Limb (tissue), 2 donors: Measurements from ENCODE around the gene HMGB2.

Experiments used
- DNase-seq, 2 donors: peaks; one replicate each; pipeline ENCODE4 v3.0.0-alpha.2; 2016; ENCODE audit errors: extremely low spot score in 2 of 2

Gene HMGB2

DNA sequence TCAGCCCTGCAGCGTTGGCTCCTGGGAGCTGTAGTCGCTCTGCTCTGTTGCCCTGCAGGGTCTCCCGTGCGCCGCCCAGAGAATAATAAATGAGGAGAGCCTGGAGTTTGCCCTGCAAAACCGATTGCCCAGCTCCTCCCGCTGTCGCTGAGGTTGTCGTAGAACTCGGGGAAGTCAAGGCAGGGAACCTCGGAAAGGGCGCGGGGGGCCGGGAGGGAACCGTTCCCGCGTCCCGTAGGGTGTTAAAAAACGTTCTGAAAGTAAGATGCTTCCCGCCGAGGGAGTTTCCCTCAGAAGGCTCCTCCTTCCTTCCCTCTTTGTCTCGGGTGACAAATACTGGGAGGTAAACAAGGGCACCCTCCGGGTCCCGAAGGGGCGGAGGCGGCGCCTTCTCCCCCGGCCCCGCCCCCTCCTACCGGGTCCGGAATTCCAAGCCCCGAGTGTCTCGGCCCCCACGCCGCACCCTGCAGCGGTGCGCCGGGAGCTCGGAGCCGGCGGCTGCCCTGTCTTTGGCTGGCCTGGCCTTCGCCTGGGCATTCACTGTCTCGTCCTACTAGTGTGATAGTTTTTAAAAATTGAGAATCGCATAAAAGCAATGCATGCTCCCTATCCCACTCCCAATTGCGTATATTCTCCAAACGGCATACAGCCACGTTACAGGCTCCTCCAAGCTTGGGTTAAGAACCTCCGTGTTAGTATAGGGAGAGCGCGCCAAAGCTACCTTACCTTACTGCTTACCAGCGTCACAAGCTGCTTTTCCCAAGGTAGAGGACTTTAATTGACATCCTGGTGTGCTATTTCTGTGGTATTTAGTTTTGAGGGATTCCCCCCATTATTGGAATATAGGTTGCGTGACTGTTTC is 964 bp upstream of the HMGB2 start:
- peak; percentile 75 to 83 for DNase-seq

DNA sequence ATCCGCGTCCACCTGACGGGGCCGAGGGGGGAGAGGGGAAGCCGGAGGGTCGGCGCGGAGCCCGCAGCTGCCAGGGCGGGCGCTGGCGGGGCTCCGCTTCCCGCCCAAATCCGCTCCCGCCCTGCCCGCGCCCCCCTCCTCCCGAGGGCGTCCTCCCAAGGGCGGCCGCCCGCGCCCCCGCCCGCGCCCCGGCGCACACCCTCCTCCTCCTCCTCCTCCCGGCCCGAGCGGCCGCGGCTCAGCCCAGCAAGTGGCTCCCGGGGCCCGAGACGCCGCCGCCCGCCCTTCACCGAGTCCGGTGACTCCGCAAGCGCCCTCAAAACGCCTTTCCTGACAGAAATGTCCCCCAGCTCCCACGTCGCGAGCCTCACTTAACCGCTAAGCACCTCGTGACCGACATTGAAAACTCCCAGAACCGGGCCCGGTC is 487 bp downstream of the HMGB2 start:
- DNase-seq = peak; percentile 37 to 79

DNA sequence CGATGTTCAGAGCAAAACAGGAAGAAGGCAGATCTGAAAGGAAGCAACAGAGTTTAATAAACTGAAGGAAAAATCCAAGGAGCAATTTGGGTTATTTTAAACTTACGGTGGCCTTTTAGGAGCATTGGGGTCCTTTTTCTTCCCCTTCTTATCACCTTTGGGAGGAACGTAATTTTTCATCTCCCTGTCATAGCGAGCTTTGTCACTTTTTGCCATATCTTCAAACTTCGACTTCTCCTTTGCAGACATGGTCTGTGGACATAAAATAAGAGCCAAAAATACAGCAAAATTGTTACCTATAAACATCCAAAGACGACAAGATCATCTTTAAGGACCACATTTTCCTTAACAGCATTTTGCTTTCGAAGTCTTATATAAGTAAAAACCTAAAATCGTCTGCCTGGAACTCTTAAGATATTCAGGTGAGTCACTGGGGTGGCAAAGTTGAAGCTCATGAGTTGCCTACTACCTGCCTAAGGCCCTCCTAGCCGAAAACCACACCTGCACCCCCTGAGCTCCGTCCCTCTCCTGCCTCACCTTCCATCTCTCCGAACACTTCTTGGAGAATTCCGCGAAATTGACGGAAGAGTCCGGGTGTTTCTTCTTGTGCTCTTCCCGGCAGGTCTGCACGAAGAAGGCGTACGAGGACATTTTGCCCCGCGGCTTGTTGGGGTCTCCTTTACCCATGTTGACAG is 1.0 kb downstream of the HMGB2 start:
- DNase-seq = no peak

DNA sequence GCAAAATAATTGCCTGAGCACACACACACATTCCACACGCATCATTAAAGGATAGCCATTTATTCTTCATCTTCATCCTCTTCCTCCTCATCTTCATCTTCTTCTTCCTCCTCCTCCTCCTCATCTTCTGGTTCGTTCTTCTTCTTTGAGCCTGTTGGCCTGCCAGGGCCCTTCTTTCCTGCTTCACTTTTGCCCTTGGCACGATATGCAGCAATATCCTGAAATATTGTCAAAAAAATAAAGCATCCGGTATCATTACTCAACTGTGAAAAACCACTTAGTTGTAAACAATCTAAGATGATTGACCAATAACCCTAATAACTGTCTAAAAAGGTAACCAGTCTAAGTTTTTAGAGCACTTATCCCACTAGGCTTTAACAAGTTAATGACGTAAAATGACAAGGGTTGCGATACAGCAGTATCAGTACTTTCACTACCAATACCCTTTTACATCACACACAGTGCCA is 2.1 kb downstream of the HMGB2 start:
- DNase-seq = no peak

DNA sequence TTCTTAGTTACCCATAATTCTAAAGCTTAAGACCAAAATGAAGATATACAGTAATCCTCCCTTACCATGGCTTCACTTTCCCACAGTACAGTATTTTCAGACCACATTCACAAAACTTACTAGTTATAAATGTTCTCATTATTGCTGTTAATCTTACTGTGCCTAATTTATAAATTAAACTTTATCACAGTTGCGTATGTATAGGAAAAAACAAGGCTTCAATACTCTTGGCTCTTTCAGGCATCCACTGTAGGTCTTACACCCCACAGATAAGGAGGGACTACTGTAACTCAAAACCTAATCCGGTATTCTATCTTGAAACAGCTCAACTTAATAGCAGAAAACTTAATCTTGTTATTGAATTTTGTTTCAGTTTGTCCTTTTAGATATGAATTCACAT is 3.6 kb downstream of the HMGB2 start:
- DNase-seq = no peak

DNA sequence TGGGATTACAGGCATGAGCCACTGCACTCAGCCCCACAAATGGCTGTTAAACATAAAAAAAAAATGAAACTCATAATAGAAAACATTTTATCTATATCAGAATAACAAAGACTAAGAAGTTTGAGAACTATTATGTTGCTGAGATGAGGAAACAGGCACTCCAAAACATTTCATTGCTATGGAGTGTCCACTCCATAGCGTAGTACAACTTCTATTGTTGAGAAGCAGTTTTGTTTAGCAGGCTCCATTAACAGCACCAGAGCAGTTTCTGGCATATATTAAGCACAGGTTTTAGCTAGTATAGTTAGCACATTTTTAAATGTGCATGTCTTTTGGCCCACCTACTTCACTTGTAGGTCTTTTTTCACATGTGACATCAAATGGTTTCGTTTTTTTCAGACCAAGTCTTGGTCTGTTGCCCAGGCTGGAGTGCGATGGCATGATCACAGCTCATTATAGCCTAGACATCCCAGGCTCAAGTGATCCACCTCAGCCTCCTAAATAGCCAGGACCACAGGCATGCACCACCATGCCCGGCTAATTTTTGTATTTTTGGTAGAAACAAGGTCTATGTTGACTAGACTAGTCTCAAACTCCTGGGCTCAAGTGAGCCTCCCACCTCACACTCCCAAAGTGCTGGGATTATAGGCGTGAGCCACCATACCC is 5.8 kb downstream of the HMGB2 start:
- no peak for DNase-seq

DNA sequence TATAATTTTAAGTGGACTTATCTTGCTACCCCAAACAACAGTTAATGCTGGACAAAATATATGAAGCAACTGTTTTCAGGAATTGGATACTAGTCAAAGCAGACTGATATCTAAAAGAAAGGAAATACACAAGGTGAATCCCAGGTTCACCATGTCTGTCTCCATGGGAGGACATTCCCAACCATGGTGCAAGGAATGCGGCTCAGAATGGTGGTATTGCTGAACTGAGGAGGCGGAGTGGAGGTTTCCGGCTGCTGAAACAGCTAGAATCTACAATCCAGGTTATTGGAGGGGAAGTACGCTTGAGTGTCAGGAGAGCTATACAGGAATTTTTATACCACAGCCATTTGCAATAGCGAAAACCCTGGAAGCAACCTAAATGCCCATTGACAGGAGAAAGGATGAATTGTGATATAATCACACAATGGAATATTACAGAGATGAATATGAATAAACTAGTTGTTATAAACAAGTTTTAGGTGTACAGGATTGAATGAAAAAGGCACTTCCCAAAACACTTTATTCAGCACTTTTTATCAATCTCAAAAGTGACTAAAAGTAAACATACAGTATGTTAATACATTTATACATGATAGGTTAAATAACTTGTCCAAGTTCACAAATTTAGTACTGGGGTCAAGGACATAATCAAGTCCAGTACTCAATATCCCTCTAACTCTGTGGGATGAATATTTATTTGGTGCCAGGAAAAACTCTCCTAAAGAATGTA is 9.0 kb downstream of the HMGB2 start:
- DNase-seq = no peak

DNA sequence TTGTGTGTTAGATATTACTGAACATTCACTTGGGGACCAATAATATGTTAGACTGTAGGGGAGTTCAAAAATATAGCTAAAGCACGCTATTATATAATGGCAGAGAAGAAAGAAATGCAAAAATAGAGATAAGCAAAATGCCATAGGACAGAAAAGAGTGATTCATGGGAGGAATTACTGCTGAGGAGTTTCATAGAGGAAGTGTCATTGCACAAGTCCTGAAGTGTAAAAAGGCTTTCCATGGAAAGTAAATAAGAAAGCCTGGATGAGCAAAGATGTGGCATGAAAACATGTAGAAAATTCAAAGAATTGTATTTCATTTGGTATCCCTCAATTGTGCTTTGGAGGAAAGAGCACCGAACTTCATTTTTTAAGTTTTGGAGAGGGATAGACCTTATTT is 14.5 kb downstream of the HMGB2 start:
- DNase-seq = no peak

DNA sequence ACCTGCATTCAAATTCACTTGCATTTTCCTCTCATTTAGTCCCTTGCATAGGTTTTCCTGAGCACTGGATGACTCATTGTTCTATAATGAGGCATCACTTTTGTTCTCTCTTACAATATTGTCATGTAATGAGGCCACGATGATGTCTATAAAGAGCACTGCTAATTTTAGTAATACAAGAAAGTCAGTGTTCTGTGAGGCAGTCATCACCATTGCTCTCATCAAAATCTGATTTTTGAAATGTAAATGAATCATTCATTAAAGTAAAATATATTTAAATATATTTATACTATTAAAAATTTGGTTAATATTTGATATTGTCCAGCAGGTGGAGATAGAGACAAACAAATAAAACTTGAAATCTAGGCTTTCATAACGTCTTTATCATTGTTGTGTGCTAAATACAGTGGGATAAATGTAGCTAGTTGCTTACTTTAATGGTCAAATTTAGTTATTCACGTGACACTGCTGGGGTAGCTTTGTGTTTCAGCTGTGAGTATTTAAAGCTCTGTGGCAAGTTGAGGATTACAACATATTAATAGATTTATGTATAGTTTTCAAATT is 15.4 kb downstream of the HMGB2 start:
- DNase-seq = peak in 1 of 2 donors; percentile 60

DNA sequence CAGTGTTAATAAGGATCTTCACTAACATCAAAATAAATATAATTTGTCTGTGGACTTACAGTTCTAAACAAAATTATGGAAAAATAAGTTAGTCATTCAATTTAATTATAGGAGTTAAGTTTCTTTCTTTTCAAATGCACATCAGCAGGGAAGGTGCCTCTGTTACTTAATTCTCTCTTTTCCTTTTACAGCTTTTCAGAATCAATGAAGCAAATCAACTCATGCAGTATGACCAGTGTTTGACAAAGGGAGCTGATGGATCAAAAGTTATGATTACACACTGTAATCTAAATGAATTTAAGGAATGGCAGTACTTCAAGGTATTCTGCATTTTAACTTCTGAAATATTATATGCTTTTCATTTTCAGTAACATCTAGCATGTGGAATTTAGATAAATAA is 15.9 kb downstream of the HMGB2 start:
- DNase-seq = no peak

DNA sequence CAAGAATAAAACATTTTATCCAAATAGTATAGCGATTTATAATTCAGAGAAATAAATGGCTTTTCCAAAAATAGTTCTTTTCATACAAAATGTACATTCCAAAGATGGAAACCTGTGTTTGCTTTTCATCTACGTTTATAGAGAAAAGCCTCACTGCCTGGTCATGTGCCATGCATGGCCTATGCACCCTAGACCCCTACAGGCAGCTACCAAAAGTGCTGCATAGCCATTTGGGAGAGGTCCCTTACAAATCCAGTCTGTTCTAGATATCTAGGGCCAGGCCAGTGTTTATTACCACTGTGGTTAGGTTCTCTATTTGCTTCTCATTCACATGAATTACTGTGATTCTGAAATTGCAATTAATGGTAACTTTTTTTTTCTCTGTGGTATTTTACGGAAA is 17.2 kb downstream of the HMGB2 start:
- DNase-seq = no peak

DNA sequence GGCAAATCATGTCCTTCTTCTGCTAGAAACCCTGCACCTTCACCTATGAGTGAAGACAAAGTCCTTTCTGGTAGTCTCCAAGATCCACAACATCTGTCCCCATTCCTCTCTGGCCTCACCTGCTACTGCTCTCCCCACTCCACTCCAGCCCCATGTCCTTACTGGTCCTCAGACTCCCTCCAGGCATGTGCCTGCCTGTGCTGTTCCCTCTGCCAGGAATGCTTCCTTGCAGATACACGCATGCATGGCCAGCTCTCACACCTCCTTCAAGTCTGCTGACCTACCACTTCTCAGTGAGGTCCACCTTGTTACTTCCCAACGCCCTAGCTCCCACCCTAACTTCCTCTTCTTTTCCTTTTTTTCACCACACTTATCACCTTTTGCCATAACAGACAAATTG is 18.1 kb downstream of the HMGB2 start:
- no peak for DNase-seq

DNA sequence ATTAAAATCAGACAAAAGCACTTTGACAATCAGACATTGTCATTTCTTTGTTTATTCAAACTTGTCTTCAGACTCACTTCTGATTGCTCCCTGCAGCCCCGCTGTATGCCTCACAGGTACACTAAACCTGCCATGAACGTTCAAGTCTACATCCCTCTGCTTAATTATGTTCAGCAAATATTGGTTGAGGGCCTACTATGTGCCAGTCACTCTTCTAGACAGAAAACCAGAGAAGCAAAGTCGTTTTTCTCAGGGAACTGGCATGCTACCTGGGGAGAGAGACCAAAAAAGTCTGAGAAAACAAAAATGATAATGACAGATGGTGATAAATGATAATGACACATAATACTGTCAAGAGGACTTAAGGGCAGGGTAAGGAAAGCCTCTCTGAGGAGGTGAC is 19.4 kb downstream of the HMGB2 start:
- no peak for DNase-seq

DNA sequence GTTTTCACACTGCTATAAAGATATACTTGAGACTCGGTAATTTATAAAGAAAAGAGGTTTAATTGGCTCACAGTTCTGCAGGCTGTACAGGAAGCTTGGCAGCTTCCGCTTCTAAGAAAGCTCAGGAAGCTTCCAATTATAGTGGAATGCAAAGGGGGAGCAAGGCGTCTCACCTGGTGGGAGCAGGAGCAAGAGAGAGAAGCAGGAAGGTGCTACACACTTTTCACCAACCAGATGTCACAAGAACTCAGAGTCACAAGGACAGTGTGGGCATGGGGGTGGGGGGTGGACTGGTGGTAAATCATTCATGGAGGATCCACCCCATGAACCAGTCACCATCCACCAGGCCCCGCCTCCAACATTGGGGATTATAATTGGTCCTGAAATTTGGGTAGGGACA is 22.8 kb downstream of the HMGB2 start:
- no peak for DNase-seq

DNA sequence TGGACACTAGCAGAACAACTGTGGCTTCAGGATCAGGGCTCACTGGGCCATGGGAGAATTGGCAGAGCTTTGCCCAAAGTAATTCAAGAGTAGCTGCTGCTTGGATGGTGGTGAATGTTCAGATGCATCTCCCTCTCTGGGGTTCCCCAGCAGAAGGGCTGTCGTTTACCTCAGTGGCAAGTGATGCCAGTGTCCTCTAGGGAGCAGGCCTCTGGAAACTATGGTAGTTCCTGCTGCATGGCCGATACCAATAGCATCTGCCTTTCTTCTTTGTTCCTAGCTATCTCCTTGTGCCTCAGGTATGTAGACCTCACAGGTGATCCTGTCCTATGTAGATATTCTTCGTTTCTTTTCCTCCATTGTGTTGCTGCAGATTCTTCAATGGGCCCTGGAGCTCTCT is 26.4 kb downstream of the HMGB2 start:
- DNase-seq = no peak

DNA sequence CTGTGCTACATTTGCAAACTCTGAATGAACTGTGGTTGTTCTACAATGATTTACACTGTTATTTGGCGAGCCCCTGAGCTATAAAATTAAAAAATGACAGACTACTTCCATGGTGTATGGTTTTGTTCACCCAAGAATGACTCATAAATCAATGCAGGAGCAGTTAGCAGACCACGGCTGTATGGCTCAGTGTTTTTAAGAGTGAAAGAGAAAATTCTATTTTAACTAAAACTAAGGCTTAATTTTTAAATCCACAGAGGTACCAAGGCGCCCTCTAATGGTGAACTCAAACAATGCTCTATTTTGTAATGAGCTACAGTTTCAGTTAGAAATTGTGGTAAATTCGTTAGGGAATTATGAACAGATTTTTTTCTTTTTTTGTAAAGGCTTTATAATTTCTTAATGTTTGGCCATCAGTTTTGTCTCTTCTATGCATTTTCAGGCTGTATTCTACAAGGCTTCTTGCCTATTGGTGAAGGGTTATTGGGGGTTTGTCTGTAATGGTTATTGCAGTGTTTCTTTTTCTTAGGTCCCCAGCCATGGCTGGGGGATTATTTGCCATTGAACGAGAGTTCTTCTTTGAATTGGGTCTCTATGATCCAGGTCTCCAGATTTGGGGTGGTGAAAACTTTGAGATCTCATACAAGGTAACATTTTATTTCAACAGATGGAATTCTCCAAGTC is 32.5 kb downstream of the HMGB2 start:
- DNase-seq = peak in 1 of 2 donors; percentile 13

DNA sequence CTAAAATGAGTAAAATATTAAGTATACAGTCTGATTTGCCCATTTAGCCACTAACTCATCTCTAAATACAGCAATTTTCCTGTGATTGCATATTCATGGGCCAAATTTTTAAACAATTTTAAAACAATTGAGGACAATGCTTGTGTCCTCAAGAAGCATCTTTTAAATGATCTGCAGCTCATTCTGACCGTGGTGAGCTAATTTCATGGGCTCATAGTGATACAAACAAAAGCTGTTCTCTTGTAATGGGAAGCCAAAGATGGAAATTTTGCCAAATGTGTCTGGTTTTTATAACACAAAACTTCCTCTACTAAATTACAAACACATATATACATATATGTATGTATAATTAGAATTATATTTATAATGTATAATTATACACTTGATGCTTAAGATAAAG is 39.7 kb downstream of the HMGB2 start:
- DNase-seq = no peak

DNA sequence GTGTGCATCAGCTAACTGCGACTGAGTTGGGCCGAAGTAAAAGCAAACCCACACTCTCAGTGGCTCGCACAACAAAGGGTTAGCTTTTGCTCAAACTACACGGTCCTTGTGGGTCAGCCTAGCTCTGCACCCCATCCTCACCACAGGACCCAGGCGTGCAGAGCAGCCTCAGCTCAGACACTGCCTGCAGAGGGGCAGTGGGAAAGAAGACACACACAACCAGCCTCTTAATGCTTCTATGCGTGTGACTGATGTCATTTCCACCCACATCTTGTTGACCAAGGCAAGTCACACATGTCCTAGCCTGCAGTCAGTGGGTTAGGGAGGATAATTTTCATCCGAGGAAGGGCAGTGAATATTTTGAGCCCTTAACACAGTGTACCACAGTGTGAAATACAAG is 40.5 kb downstream of the HMGB2 start:
- no peak for DNase-seq

DNA sequence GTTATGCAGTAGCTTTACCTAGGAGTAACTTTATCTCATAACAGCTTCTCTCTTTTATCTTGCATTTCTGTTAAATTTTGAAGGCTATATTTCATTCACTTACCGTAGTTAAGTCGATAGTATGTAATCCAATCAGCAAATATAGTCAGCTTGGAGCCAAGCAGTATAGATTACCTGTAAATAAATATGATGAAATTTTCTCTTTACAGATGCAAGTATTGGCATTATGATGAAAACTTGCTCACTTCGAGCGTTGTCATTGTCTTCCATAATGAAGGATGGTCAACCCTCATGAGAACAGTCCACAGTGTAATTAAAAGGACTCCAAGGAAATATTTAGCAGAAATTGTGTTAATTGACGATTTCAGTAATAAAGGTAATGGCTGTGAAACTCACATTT is 42.3 kb downstream of the HMGB2 start:
- DNase-seq = no peak

DNA sequence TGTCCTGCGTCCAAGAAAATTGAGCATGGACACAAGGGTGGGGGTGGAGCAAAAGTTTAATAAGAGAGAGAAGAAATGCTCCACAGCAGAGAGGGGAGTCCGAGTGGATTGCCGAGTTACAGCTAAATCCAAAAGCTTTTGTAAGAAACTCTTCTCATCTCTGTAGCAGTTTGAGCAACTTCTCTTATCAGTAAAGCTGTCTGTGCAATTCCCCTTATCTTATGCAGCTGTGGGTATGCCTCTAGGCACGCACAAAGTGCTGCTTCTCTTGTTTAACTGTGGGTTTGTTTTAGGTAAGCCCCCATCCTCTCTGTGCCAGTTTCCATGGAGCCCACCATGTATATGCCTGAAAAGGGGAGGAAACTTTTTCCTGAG is 44.8 kb downstream of the HMGB2 start:
- DNase-seq = no peak
